ENCODE results near the gene ASPM. TPM values are rescaled to one million over a fixed set of nuclear protein-coding genes. Genes with fewer than 3 reads are reported as not detected.

The ASPM gene
- total and polyA plus RNA-seq, 2 of the 4 experiments (the other 2 are of a cell fraction): 7.1 to 27.8 TPM

DNA sequence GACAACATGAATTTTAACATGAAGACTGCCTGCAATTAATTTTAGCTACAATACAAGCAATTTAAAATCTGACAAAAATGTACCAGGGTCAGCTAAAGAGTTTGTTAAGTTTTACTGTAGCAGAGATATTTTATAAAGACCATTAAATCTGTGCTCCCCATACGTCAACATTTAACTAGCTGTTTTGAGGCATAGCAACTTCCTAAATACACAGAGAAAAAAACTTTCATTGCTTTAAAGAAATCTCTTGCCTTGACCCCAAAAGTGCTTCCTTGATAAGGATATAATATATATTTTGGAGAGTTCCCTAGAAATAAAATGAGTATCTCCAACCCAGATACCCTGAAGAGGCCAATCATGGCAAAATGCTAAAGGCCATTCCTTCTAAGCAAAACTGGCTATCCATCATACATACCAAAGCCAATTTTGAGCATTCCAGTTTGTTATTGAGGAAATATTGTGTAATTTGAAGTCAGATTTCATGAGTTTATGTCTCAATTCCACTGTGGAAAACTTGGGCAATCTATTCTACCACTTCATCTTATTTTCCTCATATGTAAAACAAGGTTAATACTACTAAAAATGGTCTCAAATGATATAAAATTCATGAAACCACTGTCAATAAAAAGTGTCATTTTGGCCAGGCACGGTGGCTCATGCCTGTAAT lies 19.1 kb downstream of the ASPM start:
- ChIA-PET POLR2A (ENCODE audit: unreplicated experiment) (no interaction called here), CTCF (interaction anchor here (0.5 to 0.9 kb wide), 2 partner anchors 15 to 36 kb away, joined by 3 read pairs; no protein-coding TSS in a partner anchor)
- TF ChIP-seq SMC3 (IDR thresholded peaks at IDR 0.05; ENCODE audit: low read depth, low read length): no peak
- peak; percentile 27; the same call in 1 of the 2 replicates for TF ChIP-seq CEBPB (IDR thresholded peaks at IDR 0.05; ENCODE audit: low read depth, low read length)
- H2AFZ ChIP-seq (replicated peaks; ENCODE audit: low read length, poor library complexity): no peak overlapping the region
- H3K4me3 ChIP-seq (ENCODE audit: insufficient read depth, low read depth, low read length): no peak overlapping the region
- ATAC-seq (ENCODE audit: low read depth): no peak
- no peak overlapping the region for H4K8ac ChIP-seq (ENCODE audit: low read depth in 2 of 2, low read length in 2 of 2)
- H3K9me3 ChIP-seq (ENCODE audit: control insufficient read depth, insufficient read depth, low read length): no peaks in the 10 kb centered on the region
- H3K9ac ChIP-seq (ENCODE audit: low read depth, low read length): no peak overlapping the region
- no peak overlapping the region for H2BK15ac ChIP-seq (ENCODE audit: low read depth, low read length)
- no peak overlapping the region; the same call in 1 of the 2 replicates for H2BK120ac ChIP-seq (ENCODE audit: low read depth, low read length)
- no peak overlapping the region for H2AK9ac ChIP-seq (replicated peaks; ENCODE audit: low read depth, low read length, poor library complexity)
- H2BK5ac ChIP-seq (ENCODE audit: low read depth, low read length, poor library complexity, severe bottlenecking): peak overlapping the region; percentile 12
- H3K4me2 ChIP-seq (ENCODE audit: low read depth, low read length): no peak overlapping the region
- DNase-seq: no peak
- no peaks in the 10 kb centered on the region for H4K20me1 ChIP-seq (ENCODE audit: insufficient read depth, low read length)
- H3K56ac ChIP-seq (ENCODE audit: extremely low read depth, insufficient read depth, low read length): no peak overlapping the region
- H2AK5ac ChIP-seq (ENCODE audit: low read depth, low read length): no peak overlapping the region
- H3K27me3 ChIP-seq (ENCODE audit: control insufficient read depth, insufficient read depth, low read length): no peaks in the 10 kb centered on the region
- dilution Hi-C loops (cut with HindIII; ENCODE audit: low sequenced_read_pairs, unreplicated experiment): no loop called here
- H3K27ac ChIP-seq (ENCODE audit: insufficient read depth, low read length): peak overlapping the region; percentile 57; the same call in 1 of the 2 replicates
- no peak overlapping the region for H3K4ac ChIP-seq (ENCODE audit: low read depth, low read length)
- H3K36me3 ChIP-seq (ENCODE audit: control insufficient read depth, insufficient read depth, low read length): no peaks in the 10 kb centered on the region
- intact Hi-C loops (cut with micrococcal nuclease): no loop called here
- H3K4me1 ChIP-seq (ENCODE audit: control insufficient read depth, insufficient read depth, low read length): peaks cover 4% of the 10 kb centered on the region; the same call in 1 of the 2 replicates
- no peak overlapping the region for H2BK20ac ChIP-seq (ENCODE audit: low read depth, low read length)
- H3K23ac ChIP-seq (ENCODE audit: low read depth, low read length): no peak overlapping the region
- no peak overlapping the region; the same call in 1 of the 2 replicates for H3K18ac ChIP-seq (ENCODE audit: low read depth, low read length)
- peaks cover 8% of the 10 kb centered on the region in 2 experiments for H3K79me1 ChIP-seq (ENCODE audit: low read depth in 1 of 2, low read length in 2 of 2)
- BruUV-seq (replicated peaks): no TSS peak
- no peaks in the 10 kb centered on the region for H3K9me1 ChIP-seq (ENCODE audit: insufficient read depth, low read length)
- in situ Hi-C loops (cut with MboI; ENCODE audit: low sequenced_read_pairs): no loop called here
- no peak overlapping the region for H3K14ac ChIP-seq (replicated peaks; ENCODE audit: low read depth, low read length)
- no CpG with 5 or more reads among the region's 2 CpGs for WGBS, 2 experiments (ENCODE audit: extremely low coverage in 2 of 2, insufficient read length in 1 of 2)
- no peak overlapping the region for H4K91ac ChIP-seq (ENCODE audit: insufficient read depth, low read depth, low read length)
- H4K5ac ChIP-seq (ENCODE audit: low read depth, low read length): no peak overlapping the region

All from IMR-90 (cell line).